ENCODE data around the gene CLSTN1.

- TF ChIP-seq JUND (IDR thresholded peaks at IDR 0.05) (no peak), CTCF (IDR thresholded peaks at IDR 0.05) (no peak), SIN3A (IDR thresholded peaks at IDR 0.05; ENCODE audit: borderline replicate concordance, low read depth, low read length) (no peak)
Measured at GRCh38 chr1:9835404-9835757, 11.6 kb upstream of the CLSTN1 start.

Data from SK-N-SH (cell line).